OCI-LY7 (cell line): ENCODE data around the gene CSTF1. TPM values are rescaled to one million over a fixed set of nuclear protein-coding genes. Genes with fewer than 3 reads are reported as not detected.

Experiments
- BruUV-seq: library from RNA; stranded (reverse); fragments of 400-500 nt; replicated peaks from 2 replicates; lab custom pipeline; 2021; lab: Mats Ljungman, UMichigan
- CTCF ChIA-PET: fragments of 300-600 bp; sonication (Branson Sonifier 250); formaldehyde crosslinking; loops from one replicate; lab custom pipeline; 2022; ENCODE audit warnings: antibody characterized with exemption; ENCODE audit not compliant: unreplicated experiment; lab: Charles Lee
- POLR2A ChIA-PET: fragments of 300-600 bp; sonication (Branson Sonifier 250); formaldehyde crosslinking; loops from one replicate; lab custom pipeline; 2022; ENCODE audit warnings: antibody characterized with exemption; lab: Charles Lee
- DNase-seq: peaks from one replicate; pipeline ENCODE4 v3.0.0-alpha.2; 2015; ENCODE audit warnings: low spot score
- H2AFZ ChIP-seq: fragments of 200-600 bp; sonication (generic), shearing (Covaris generic); 2 replicates; pipeline ENCODE4 v1.6.1; 2014; ENCODE audit warnings: mild to moderate bottlenecking, antibody characterized with exemption, low read length, moderate library complexity
- H3K27ac ChIP-seq: fragments of 200-600 bp; sonication (generic); 2 replicates; pipeline ENCODE4 v1.5.1; 2014; ENCODE audit warnings: mixed run types, low read depth, mild to moderate bottlenecking, moderate library complexity, low read length, inconsistent platforms; ENCODE audit not compliant: poor library complexity, severe bottlenecking
- H3K36me3 ChIP-seq: fragments of 200-600 bp; sonication (generic); 2 replicates; pipeline ENCODE4 v1.6.1; 2014; ENCODE audit warnings: mild to moderate bottlenecking, antibody characterized with exemption, low read length, moderate library complexity, mixed read lengths; ENCODE audit not compliant: insufficient read depth
- H3K4me1 ChIP-seq: fragments of 200-600 bp; sonication (generic); 2 replicates; pipeline ENCODE4 v1.5.1; 2014; ENCODE audit warnings: mild to moderate bottlenecking, low read length; ENCODE audit not compliant: insufficient read depth, poor library complexity, severe bottlenecking
- H3K4me2 ChIP-seq: fragments of 200-600 bp; sonication (generic); 2 replicates; pipeline ENCODE4 v1.6.1; 2014; ENCODE audit warnings: mild to moderate bottlenecking, low read length
- H3K4me3 ChIP-seq: fragments of 200-600 bp; sonication (generic); 2 replicates; pipeline ENCODE4 v1.5.1; 2014; ENCODE audit warnings: mild to moderate bottlenecking, low read depth, low read length; ENCODE audit not compliant: poor library complexity, severe bottlenecking
- H3K79me2 ChIP-seq: fragments of 200-600 bp; sonication (generic); 2 replicates; pipeline ENCODE4 v1.6.1; 2016; ENCODE audit warnings: low read depth, mild to moderate bottlenecking, low read length, moderate library complexity, mixed read lengths; ENCODE audit not compliant: insufficient read depth
- H3K9me2 ChIP-seq: fragments of 200-600 bp; sonication (generic); 2 replicates; pipeline ENCODE4 v1.6.1; 2016; ENCODE audit warnings: mild to moderate bottlenecking, low read length, mixed read lengths; ENCODE audit not compliant: insufficient read depth
- H3K9me3 ChIP-seq: fragments of 200-600 bp; sonication (generic); 2 replicates; pipeline ENCODE4 v1.6.1; 2014; ENCODE audit warnings: mild to moderate bottlenecking, mixed run types, low read length, mixed read lengths
- H4K20me1 ChIP-seq: fragments of 200-600 bp; sonication (generic); 2 replicates; pipeline ENCODE4 v1.6.1; 2014; ENCODE audit warnings: mild to moderate bottlenecking, antibody characterized with exemption, low read length, moderate library complexity, mixed read lengths; ENCODE audit not compliant: insufficient read depth
- EZH2phosphoT487 ChIP-seq: fragments of 200-600 bp; sonication (generic); IDR thresholded peaks from 2 replicates; pipeline ENCODE4 v1.6.1; 2018; ENCODE audit warnings: low read depth, borderline replicate concordance, mild to moderate bottlenecking, mixed run types, antibody characterized with exemption, low read length, moderate library complexity, mixed read lengths
- intact Hi-C: fragments of 100-400 bp; cut with micrococcal nuclease; formaldehyde crosslinking; loops from one replicate; pipeline ENCODE4 v1.10.0; 2022; ENCODE audit not compliant: unreplicated experiment
- total RNA-seq, 2 experiments: library from RNA; depleted of rRNA in 1 of 2; stranded (reverse); fragments of >200 nt in 1 of 2; shearing (Covaris generic) in 1 of 2; gene quantifications; 2 replicates each; pipeline ENCODE4 v1.2.3, GENCODE V29; 2014 to 2022
- TF ChIP-seq, protein P1 (sequence below): fragments of 200-600 bp; sonication (generic); conservative IDR thresholded peaks from 2 replicates; pipeline ENCODE4 v1.5.1; 2014; ENCODE audit warnings: mild to moderate bottlenecking, antibody characterized with exemption, low read length, moderate library complexity, mixed read lengths

The CSTF1 gene
- total RNA-seq, 2 experiments from 2014 or later: 52.1 to 56.0 TPM

DNA sequence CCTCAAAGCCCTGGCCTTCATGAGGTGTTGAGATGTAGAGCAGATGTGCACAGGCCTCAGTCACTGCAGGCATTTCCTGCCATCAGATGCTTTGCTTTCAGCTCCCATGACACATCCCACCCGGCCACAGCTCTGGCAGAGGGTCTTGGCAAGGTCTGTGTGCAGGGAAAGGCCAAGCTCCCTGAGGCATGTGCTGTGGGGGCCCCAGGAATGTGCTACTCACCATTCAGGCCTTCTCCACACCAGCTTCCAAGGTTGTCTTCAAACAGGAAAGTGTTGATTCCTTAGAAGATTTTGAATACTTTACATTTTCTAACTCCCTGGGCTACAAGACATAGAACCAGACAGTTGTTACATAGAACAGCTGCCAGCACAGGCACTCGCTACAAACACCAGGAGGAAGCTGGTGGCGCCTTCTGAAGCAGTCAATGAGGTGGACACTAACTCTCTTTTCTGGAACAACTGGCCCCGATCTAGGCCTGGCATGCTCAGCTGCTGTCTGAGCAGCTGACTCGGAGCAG lies 47.4 kb downstream of the CSTF1 start:
- no peak for TF ChIP-seq EZH2phosphoT487
- TF ChIP-seq, protein P1, sequence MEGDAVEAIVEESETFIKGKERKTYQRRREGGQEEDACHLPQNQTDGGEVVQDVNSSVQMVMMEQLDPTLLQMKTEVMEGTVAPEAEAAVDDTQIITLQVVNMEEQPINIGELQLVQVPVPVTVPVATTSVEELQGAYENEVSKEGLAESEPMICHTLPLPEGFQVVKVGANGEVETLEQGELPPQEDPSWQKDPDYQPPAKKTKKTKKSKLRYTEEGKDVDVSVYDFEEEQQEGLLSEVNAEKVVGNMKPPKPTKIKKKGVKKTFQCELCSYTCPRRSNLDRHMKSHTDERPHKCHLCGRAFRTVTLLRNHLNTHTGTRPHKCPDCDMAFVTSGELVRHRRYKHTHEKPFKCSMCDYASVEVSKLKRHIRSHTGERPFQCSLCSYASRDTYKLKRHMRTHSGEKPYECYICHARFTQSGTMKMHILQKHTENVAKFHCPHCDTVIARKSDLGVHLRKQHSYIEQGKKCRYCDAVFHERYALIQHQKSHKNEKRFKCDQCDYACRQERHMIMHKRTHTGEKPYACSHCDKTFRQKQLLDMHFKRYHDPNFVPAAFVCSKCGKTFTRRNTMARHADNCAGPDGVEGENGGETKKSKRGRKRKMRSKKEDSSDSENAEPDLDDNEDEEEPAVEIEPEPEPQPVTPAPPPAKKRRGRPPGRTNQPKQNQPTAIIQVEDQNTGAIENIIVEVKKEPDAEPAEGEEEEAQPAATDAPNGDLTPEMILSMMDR: no peak
- Histone ChIP-seq H3K4me3 (no peak overlapping the region), H3K36me3 (no peaks in the 10 kb centered on the region), H3K9me3 (no peaks in the 10 kb centered on the region), H4K20me1 (no peaks in the 10 kb centered on the region), H3K4me1 (no peaks in the 10 kb centered on the region), H3K9me2 (no peaks in the 10 kb centered on the region), H2AFZ (no peak overlapping the region), H3K79me2 (no peaks in the 10 kb centered on the region), H3K4me2 (no peak overlapping the region), H3K27ac (no peak overlapping the region)
- ChIA-PET CTCF (no interaction called here), POLR2A (no interaction called here)
- BruUV-seq: no TSS peak
- no peak for DNase-seq
- intact Hi-C loops: no loop called here

- intact Hi-C loops: no loop called here
- Histone ChIP-seq H3K9me2 (no peaks in the 10 kb centered on the region), H3K27ac (no peak overlapping the region), H3K4me1 (no peaks in the 10 kb centered on the region), H2AFZ (no peak overlapping the region), H4K20me1 (no peaks in the 10 kb centered on the region), H3K4me3 (no peak overlapping the region), H3K79me2 (no peaks in the 10 kb centered on the region), H3K36me3 (no peaks in the 10 kb centered on the region), H3K4me2 (no peak overlapping the region), H3K9me3 (no peaks in the 10 kb centered on the region)
- ChIA-PET POLR2A (no interaction called here), CTCF (no interaction called here)
- DNase-seq: no peak
- TF ChIP-seq, protein P1: no peak
- no peak for TF ChIP-seq EZH2phosphoT487
- no TSS peak for BruUV-seq
Measured at GRCh38 chr20:56440346-56441007, 48.0 kb downstream of the CSTF1 start.
